Endothelial cell of umbilical vein (primary cell): ENCODE data around the gene XPO6. TPM values are rescaled to one million over a fixed set of nuclear protein-coding genes. Genes with fewer than 3 reads are reported as not detected.

Source experiments
- BruUV-seq: library from RNA; stranded (reverse); fragments of 400-500 nt; replicated peaks from 2 replicates; lab custom pipeline; 2021; lab: Mats Ljungman, UMichigan
- CTCF ChIA-PET: fragments of 300-600, 350-600 bp; sonication (Branson Sonifier 250); formaldehyde crosslinking; loops from one replicate; lab custom pipeline; 2021; ENCODE audit warnings: antibody characterized with exemption, inconsistent platforms; lab: Charles Lee
- POLR2A ChIA-PET: fragments of 300-600, 350-600 bp; sonication (Branson Sonifier 250); formaldehyde crosslinking; loops from one replicate; lab custom pipeline; 2021; ENCODE audit warnings: antibody characterized with exemption, inconsistent platforms; lab: Charles Lee
- DNase-seq: peaks from one replicate; pipeline ENCODE4 v3.0.0-alpha.2; 2011; ENCODE audit warnings: low read depth, low spot score
- FAIRE-seq: peaks from 2 replicates; lab custom pipeline; 2011; peaks lifted over from hg19 to GRCh38; lab: Jason Lieb, UNC
- H2AFZ ChIP-seq: 2 replicates; pipeline ENCODE4 v1.6.0; 2012; ENCODE audit warnings: low read depth, low read length, control low read depth, inconsistent platforms
- H3K27ac ChIP-seq: 2 replicates; pipeline ENCODE4 v1.5.1; 2011; ENCODE audit warnings: low read depth, mild to moderate bottlenecking, control low read depth, low read length, moderate library complexity; ENCODE audit not compliant: insufficient read depth
- H3K27me3 ChIP-seq, 2 experiments: 2 replicates each; pipeline versions ENCODE4 v1.6.0 to v1.6.1; 2011; ENCODE audit warnings: low read length in 2 of 2, mixed read lengths in 1 of 2; ENCODE audit not compliant: control insufficient read depth in 2 of 2, insufficient read depth in 2 of 2
- H3K36me3 ChIP-seq, 2 experiments: 2 replicates in 1 of 2; 3 replicates in 1 of 2; pipeline ENCODE4 v1.5.1; 2011; ENCODE audit warnings: low read length in 2 of 2, mild to moderate bottlenecking in 1 of 2, moderate library complexity in 1 of 2; ENCODE audit not compliant: control insufficient read depth in 2 of 2, insufficient read depth in 2 of 2; ENCODE audit errors: extremely low read depth in 1 of 2
- H3K4me1 ChIP-seq: 3 replicates; pipeline ENCODE4 v1.5.1; 2011; ENCODE audit warnings: mild to moderate bottlenecking, low read length; ENCODE audit not compliant: control insufficient read depth, insufficient read depth; ENCODE audit errors: extremely low read depth
- H3K4me2 ChIP-seq: 2 replicates; pipeline ENCODE4 v1.6.1; 2011; ENCODE audit warnings: low read length, control low read depth, mixed read lengths; ENCODE audit not compliant: insufficient read depth
- H3K4me3 ChIP-seq, 3 experiments: fragments of 200-600 bp in 1 of 3; sonication (generic), shearing (Covaris generic) in 1 of 3; replicated peaks in 1 of 3; 2 replicates each; pipeline ENCODE4 v1.5.1; 2011 to 2016; ENCODE audit warnings: control low read depth in 3 of 3, low read length in 3 of 3, mild to moderate bottlenecking in 2 of 3, inconsistent platforms in 1 of 3, low read depth in 1 of 3, moderate library complexity in 1 of 3; ENCODE audit not compliant: insufficient read depth in 1 of 3
- H3K79me2 ChIP-seq: 2 replicates; pipeline ENCODE4 v1.6.0; 2012; ENCODE audit warnings: low read length, inconsistent platforms; ENCODE audit not compliant: control insufficient read depth, insufficient read depth
- H3K9ac ChIP-seq: replicated peaks from 2 replicates; pipeline ENCODE3; 2011; ENCODE audit warnings: low read length, control low read depth; ENCODE audit not compliant: insufficient read depth; ENCODE audit errors: extremely low read depth
- H3K9me1 ChIP-seq: replicated peaks from 3 replicates; pipeline ENCODE4 v1.6.0; 2011; ENCODE audit warnings: mild to moderate bottlenecking, low read length; ENCODE audit not compliant: control insufficient read depth, insufficient read depth; ENCODE audit errors: extremely low read depth
- H3K9me3 ChIP-seq: replicated peaks from 2 replicates; pipeline ENCODE4 v1.5.1; 2012; ENCODE audit warnings: low read length, inconsistent platforms; ENCODE audit not compliant: control insufficient read depth, insufficient read depth
- H4K20me1 ChIP-seq: replicated peaks from 2 replicates; pipeline ENCODE3; 2011; ENCODE audit warnings: mild to moderate bottlenecking, low read length; ENCODE audit not compliant: control insufficient read depth, insufficient read depth; ENCODE audit errors: extremely low read depth
- FOS ChIP-seq: IDR thresholded peaks from 2 replicates; pipeline ENCODE4 v1.6.1; 2011; ENCODE audit warnings: mild to moderate bottlenecking, low read length, moderate library complexity, borderline replicate concordance; ENCODE audit not compliant: insufficient read depth
- JUN ChIP-seq: IDR thresholded peaks from 2 replicates; pipeline ENCODE4 v1.6.1; 2011; ENCODE audit warnings: borderline replicate concordance, low read depth; ENCODE audit not compliant: insufficient read length, insufficient read depth
- MAX ChIP-seq: IDR thresholded peaks from 2 replicates; pipeline ENCODE4 v1.6.1; 2011; ENCODE audit not compliant: insufficient read depth, insufficient read length
- POLR2A ChIP-seq: IDR thresholded peaks from 2 replicates; pipeline ENCODE4 v1.6.1; 2012; ENCODE audit warnings: low read depth, mild to moderate bottlenecking, control low read depth, low read length
- POLR2AphosphoS5 ChIP-seq: IDR thresholded peaks from 2 replicates; pipeline ENCODE4 v1.6.1; 2012; ENCODE audit warnings: low read depth, mild to moderate bottlenecking, control low read depth, low read length, moderate library complexity; ENCODE audit not compliant: insufficient read depth
- dilution Hi-C: fragments of 300-500 bp; cut with MboI; formaldehyde crosslinking; loops from one replicate; pipeline ENCODE4 v1.15.0; 2019; ENCODE audit warnings: low sequenced_read_pairs; ENCODE audit not compliant: extremely low pct_ligation_motif_present
- intact Hi-C: fragments of 100-400 bp; cut with micrococcal nuclease; formaldehyde crosslinking; loops from one replicate; pipeline ENCODE4 v1.10.0; 2022
- polyA plus RNA-seq, 4 experiments: library from polyadenylated mRNA; depleted of rRNA in 3 of 4; stranded (reverse) in 3 of 4; unstranded in 1 of 4; fragments of >200 nt; gene quantifications; 2 replicates each; pipeline versions ENCODE4 v1.2.1 to v1.2.3, GENCODE V29; 2011 to 2012; ENCODE audit warnings: missing spikeins in 1 of 4
- total RNA-seq: library from RNA; stranded (reverse); gene quantifications from 2 replicates; pipeline ENCODE4 v1.2.3, GENCODE V29; 2021
- TF ChIP-seq, protein P1 (sequence below), 2 donors: IDR thresholded peaks; 1 replicate in 1 of 2; 2 replicates in 1 of 2; pipeline ENCODE4 v1.5.1; 2011; ENCODE audit warnings: low read length in 2 of 2, mild to moderate bottlenecking in 2 of 2, moderate library complexity in 2 of 2, control low read depth in 1 of 2, inconsistent platforms in 1 of 2, low read depth in 1 of 2; ENCODE audit not compliant: insufficient read depth in 1 of 2; ENCODE audit errors: extremely low read depth in 1 of 2

The XPO6 gene
- total and polyA plus RNA-seq, 2 donors (not counting 3 experiments of a cell fraction or from before 2014, with no cell fraction given) = 170 to 272 TPM

GRCh38 chr16:28087140-28087660 lies 124.6 kb downstream of the XPO6 start:
- Histone ChIP-seq H4K20me1 (no peaks in the 10 kb centered on the region), H3K79me2 (no peaks in the 10 kb centered on the region), H2AFZ (no peak overlapping the region), H3K36me3 (peaks cover 0 to 4% of the 10 kb centered on the region in 2 experiments), H3K9me1 (no peaks in the 10 kb centered on the region), H3K4me3 (no peak overlapping the region), H3K9ac (no peak overlapping the region), H3K4me1 (no peaks in the 10 kb centered on the region), H3K9me3 (no peaks in the 10 kb centered on the region), H3K27ac (no peak overlapping the region), H3K4me2 (no peak overlapping the region), H3K27me3 (no peaks in the 10 kb centered on the region)
- ChIA-PET CTCF (interaction anchor here (0.8 to 1.5 kb wide), 3 partner anchors 10 to 131 kb away, joined by 3 to 7 read pairs (median 4); no protein-coding TSS in a partner anchor), POLR2A (no interaction called here)
- FAIRE-seq (no peak), DNase-seq (no peak)
- dilution Hi-C loops = no loop called here
- no peak for TF ChIP-seq POLR2AphosphoS5
- no peak for TF ChIP-seq FOS
- no peak for TF ChIP-seq MAX
- TF ChIP-seq, protein P1, sequence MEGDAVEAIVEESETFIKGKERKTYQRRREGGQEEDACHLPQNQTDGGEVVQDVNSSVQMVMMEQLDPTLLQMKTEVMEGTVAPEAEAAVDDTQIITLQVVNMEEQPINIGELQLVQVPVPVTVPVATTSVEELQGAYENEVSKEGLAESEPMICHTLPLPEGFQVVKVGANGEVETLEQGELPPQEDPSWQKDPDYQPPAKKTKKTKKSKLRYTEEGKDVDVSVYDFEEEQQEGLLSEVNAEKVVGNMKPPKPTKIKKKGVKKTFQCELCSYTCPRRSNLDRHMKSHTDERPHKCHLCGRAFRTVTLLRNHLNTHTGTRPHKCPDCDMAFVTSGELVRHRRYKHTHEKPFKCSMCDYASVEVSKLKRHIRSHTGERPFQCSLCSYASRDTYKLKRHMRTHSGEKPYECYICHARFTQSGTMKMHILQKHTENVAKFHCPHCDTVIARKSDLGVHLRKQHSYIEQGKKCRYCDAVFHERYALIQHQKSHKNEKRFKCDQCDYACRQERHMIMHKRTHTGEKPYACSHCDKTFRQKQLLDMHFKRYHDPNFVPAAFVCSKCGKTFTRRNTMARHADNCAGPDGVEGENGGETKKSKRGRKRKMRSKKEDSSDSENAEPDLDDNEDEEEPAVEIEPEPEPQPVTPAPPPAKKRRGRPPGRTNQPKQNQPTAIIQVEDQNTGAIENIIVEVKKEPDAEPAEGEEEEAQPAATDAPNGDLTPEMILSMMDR (IDR thresholded peaks at IDR 0.05; ENCODE audit: extremely low read depth in 1 of 2, insufficient read depth in 1 of 2, low read depth in 1 of 2, low read length in 2 of 2) = no peak
- TF ChIP-seq POLR2A = no peak
- no peak for TF ChIP-seq JUN
- no TSS peak for BruUV-seq
- intact Hi-C loops = no loop called here
